Liver (tissue), 9 donors: ENCODE results near the gene BICDL1. TPM values are rescaled to one million over a fixed set of nuclear protein-coding genes. Genes with fewer than 3 reads are reported as not detected.

Experiments used
- DNase-seq: peaks from one replicate; pipeline ENCODE4 v3.0.0-alpha.2; 2017; ENCODE audit warnings: low spot score
- H3K27ac ChIP-seq, 2 donors: one replicate each; pipeline ENCODE4 v1.7.0; 2013; ENCODE audit warnings: inconsistent platforms in 2 of 2, low read length in 2 of 2, control low read depth in 1 of 2, low read depth in 1 of 2, mild to moderate bottlenecking in 1 of 2
- H3K27me3 ChIP-seq, 4 donors: one replicate each; pipeline versions ENCODE4 v1.6.1 to v1.7.0; 2013; ENCODE audit warnings: low read length in 3 of 4, inconsistent platforms in 1 of 4, mild to moderate bottlenecking in 1 of 4, moderate library complexity in 1 of 4; ENCODE audit not compliant: control insufficient read depth in 4 of 4, insufficient read depth in 4 of 4
- H3K36me3 ChIP-seq, 4 donors: one replicate each; pipeline versions ENCODE4 v1.6.1 to v1.7.0; 2013; ENCODE audit warnings: low read length in 3 of 4, mild to moderate bottlenecking in 3 of 4, low read depth in 1 of 4, moderate library complexity in 1 of 4; ENCODE audit not compliant: control insufficient read depth in 4 of 4, insufficient read depth in 3 of 4
- H3K4me1 ChIP-seq, 4 donors: one replicate each; pipeline versions ENCODE4 v1.6.1 to v1.7.0; 2013; ENCODE audit warnings: low read length in 3 of 4, mild to moderate bottlenecking in 3 of 4, moderate library complexity in 1 of 4; ENCODE audit not compliant: control insufficient read depth in 4 of 4, insufficient read depth in 4 of 4
- H3K4me3 ChIP-seq, 3 donors: one replicate each; pipeline versions ENCODE4 v1.6.1 to v1.7.0; 2013; ENCODE audit warnings: low read length in 3 of 3, control low read depth in 1 of 3, low read depth in 1 of 3, mild to moderate bottlenecking in 1 of 3
- H3K9ac ChIP-seq, 2 donors: one replicate each; pipeline ENCODE4 v1.7.0; 2013; ENCODE audit warnings: low read length in 2 of 2, mild to moderate bottlenecking in 2 of 2, moderate library complexity in 2 of 2, control low read depth in 1 of 2, low read depth in 1 of 2
- H3K9me3 ChIP-seq, 4 donors: one replicate each; pipeline versions ENCODE4 v1.6.1 to v1.7.0; 2013; ENCODE audit warnings: low read length in 3 of 4; ENCODE audit not compliant: control insufficient read depth in 4 of 4
- EGR1 ChIP-seq, 2 donors: IDR thresholded peaks; 2 replicates each; pipeline ENCODE4 v1.6.1; 2016 to 2018; ENCODE audit warnings: antibody characterized with exemption in 2 of 2, low read depth in 2 of 2
- FOXA1 ChIP-seq: IDR thresholded peaks from 2 replicates; pipeline ENCODE4 v1.6.1; 2016; ENCODE audit warnings: antibody characterized with exemption
- FOXA2 ChIP-seq: IDR thresholded peaks from 2 replicates; pipeline ENCODE4 v1.6.1; 2016; ENCODE audit warnings: antibody characterized with exemption
- GABPA ChIP-seq, 2 donors: IDR thresholded peaks in 1 of 2; conservative IDR thresholded peaks in 1 of 2; 2 replicates each; pipeline ENCODE4 v1.6.1; 2016; ENCODE audit warnings: antibody characterized with exemption in 2 of 2, mild to moderate bottlenecking in 1 of 2, moderate library complexity in 1 of 2
- HNF4A ChIP-seq, 2 donors: conservative IDR thresholded peaks; 2 replicates each; pipeline ENCODE4 v1.6.1; 2016; ENCODE audit warnings: antibody characterized with exemption in 2 of 2, mild to moderate bottlenecking in 2 of 2
- HNF4G ChIP-seq: IDR thresholded peaks from 2 replicates; pipeline ENCODE4 v1.6.1; 2016; ENCODE audit warnings: antibody characterized with exemption
- JUND ChIP-seq, 2 donors: IDR thresholded peaks; 2 replicates each; pipeline ENCODE4 v1.6.1; 2016; ENCODE audit warnings: antibody characterized with exemption in 2 of 2
- MAX ChIP-seq: IDR thresholded peaks from 2 replicates; pipeline ENCODE4 v1.6.1; 2016; ENCODE audit warnings: antibody characterized with exemption
- RAD21 ChIP-seq, 2 donors: IDR thresholded peaks; 2 replicates each; pipeline ENCODE4 v1.6.1; 2016; ENCODE audit warnings: antibody characterized with exemption in 2 of 2, mild to moderate bottlenecking in 2 of 2
- RXRA ChIP-seq, 2 donors: IDR thresholded peaks; 2 replicates each; pipeline ENCODE4 v1.6.1; 2017 to 2018; ENCODE audit warnings: antibody characterized with exemption in 2 of 2, mild to moderate bottlenecking in 1 of 2
- SP1 ChIP-seq: IDR thresholded peaks from 2 replicates; pipeline ENCODE4 v1.6.1; 2018; ENCODE audit warnings: antibody characterized with exemption, mild to moderate bottlenecking
- TAF1 ChIP-seq: conservative IDR thresholded peaks from 2 replicates; pipeline ENCODE4 v1.6.1; 2016; ENCODE audit warnings: antibody characterized with exemption, mild to moderate bottlenecking
- YY1 ChIP-seq: IDR thresholded peaks from 2 replicates; pipeline ENCODE4 v1.6.1; 2016; ENCODE audit warnings: antibody characterized with exemption, mild to moderate bottlenecking
- WGBS: extraction: QIAGEN DNeasy Blood & Tissue Kit; methylation state at CpG from one replicate; pipeline ENCODE4 v1.1.7; 2013; 5-methylcytosine and 5-hydroxymethylcytosine counted together
- polyA plus RNA-seq, 2 donors: library from polyadenylated mRNA; stranded (reverse) in 1 of 2; unstranded in 1 of 2; fragments of 200-250 nt in 1 of 2; fragments of >200 nt in 1 of 2; fragmentation: Nextera tagmentation in 1 of 2; extraction: Ambion mirVana in 1 of 2; gene quantifications; one replicate each; pipeline versions ENCODE4 v1.2.1 to v1.2.3, GENCODE V29; 2013 to 2015
- total RNA-seq, 2 donors: library from RNA; depleted of rRNA; stranded (reverse); fragments of >200 nt; gene quantifications; one replicate each; pipeline ENCODE4 v1.2.3, GENCODE V29; 2014
- TF ChIP-seq, protein P1 (sequence below): IDR thresholded peaks from 2 replicates; pipeline ENCODE4 v1.6.1; 2016; ENCODE audit warnings: antibody characterized with exemption
- TF ChIP-seq, protein P2 (sequence below): IDR thresholded peaks from 2 replicates; pipeline ENCODE4 v1.6.1; 2016; ENCODE audit warnings: antibody characterized with exemption, mild to moderate bottlenecking
- TF ChIP-seq, protein P3 (sequence below): fragments of 150-350 bp; IDR thresholded peaks from 2 replicates; pipeline ENCODE4 v1.5.1; 2017; ENCODE audit warnings: improper control_type of control experiment, low read depth, low read length; ENCODE audit not compliant: missing input control
- TF ChIP-seq, protein P4 (sequence below): IDR thresholded peaks from 2 replicates; pipeline ENCODE4 v1.6.1; 2016; ENCODE audit warnings: antibody characterized with exemption
- donor health status: healthy.
- donor health status: healthy.
- donor health status: healthy.
- donor health status: healthy.
- donor health status: healthy.

Gene BICDL1
- total and polyA plus RNA-seq, 4 donors, result 0.65 to 3.8 (median 2.3) TPM

GRCh38 chr12:119956047-119956446 is 33.0 kb upstream of the BICDL1 start:
- no peak for DNase-seq
- Histone ChIP-seq H3K27ac (no peak overlapping the region), H3K4me1 (no peaks in the 10 kb centered on the region), H3K9ac (no peak overlapping the region), H3K9me3 (peaks cover 12 to 16% (median 16%) of the 10 kb centered on the region in 4 donors), H3K27me3 (peaks cover 0 to 2% (median 0%) of the 10 kb centered on the region in 4 donors), H3K4me3 (peak overlapping the region in 1 of 3 donors; percentile 24), H3K36me3 (no peaks in the 10 kb centered on the region)
- WGBS, result 85% methylated on average over 3 of the region's 3 CpGs
- TF ChIP-seq FOXA2 (no peak), EGR1 (IDR thresholded peaks at IDR 0.05; ENCODE audit: low read depth in 2 of 2) (no peak), HNF4A (conservative IDR thresholded peaks at IDR 0.05) (no peak), GABPA (IDR thresholded peaks at IDR 0.05 in 1 of 2, conservative IDR thresholded peaks at IDR 0.05 in 1 of 2) (no peak), MAX (no peak), TAF1 (no peak), YY1 (no peak), FOXA1 (no peak), HNF4G (no peak), RXRA (IDR thresholded peaks at IDR 0.05) (no peak)
- TF ChIP-seq, protein P1, sequence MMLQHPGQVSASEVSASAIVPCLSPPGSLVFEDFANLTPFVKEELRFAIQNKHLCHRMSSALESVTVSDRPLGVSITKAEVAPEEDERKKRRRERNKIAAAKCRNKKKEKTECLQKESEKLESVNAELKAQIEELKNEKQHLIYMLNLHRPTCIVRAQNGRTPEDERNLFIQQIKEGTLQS, result no peak
- TF ChIP-seq, protein P2, sequence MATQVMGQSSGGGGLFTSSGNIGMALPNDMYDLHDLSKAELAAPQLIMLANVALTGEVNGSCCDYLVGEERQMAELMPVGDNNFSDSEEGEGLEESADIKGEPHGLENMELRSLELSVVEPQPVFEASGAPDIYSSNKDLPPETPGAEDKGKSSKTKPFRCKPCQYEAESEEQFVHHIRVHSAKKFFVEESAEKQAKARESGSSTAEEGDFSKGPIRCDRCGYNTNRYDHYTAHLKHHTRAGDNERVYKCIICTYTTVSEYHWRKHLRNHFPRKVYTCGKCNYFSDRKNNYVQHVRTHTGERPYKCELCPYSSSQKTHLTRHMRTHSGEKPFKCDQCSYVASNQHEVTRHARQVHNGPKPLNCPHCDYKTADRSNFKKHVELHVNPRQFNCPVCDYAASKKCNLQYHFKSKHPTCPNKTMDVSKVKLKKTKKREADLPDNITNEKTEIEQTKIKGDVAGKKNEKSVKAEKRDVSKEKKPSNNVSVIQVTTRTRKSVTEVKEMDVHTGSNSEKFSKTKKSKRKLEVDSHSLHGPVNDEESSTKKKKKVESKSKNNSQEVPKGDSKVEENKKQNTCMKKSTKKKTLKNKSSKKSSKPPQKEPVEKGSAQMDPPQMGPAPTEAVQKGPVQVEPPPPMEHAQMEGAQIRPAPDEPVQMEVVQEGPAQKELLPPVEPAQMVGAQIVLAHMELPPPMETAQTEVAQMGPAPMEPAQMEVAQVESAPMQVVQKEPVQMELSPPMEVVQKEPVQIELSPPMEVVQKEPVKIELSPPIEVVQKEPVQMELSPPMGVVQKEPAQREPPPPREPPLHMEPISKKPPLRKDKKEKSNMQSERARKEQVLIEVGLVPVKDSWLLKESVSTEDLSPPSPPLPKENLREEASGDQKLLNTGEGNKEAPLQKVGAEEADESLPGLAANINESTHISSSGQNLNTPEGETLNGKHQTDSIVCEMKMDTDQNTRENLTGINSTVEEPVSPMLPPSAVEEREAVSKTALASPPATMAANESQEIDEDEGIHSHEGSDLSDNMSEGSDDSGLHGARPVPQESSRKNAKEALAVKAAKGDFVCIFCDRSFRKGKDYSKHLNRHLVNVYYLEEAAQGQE, result no peak
- TF ChIP-seq, protein P3, sequence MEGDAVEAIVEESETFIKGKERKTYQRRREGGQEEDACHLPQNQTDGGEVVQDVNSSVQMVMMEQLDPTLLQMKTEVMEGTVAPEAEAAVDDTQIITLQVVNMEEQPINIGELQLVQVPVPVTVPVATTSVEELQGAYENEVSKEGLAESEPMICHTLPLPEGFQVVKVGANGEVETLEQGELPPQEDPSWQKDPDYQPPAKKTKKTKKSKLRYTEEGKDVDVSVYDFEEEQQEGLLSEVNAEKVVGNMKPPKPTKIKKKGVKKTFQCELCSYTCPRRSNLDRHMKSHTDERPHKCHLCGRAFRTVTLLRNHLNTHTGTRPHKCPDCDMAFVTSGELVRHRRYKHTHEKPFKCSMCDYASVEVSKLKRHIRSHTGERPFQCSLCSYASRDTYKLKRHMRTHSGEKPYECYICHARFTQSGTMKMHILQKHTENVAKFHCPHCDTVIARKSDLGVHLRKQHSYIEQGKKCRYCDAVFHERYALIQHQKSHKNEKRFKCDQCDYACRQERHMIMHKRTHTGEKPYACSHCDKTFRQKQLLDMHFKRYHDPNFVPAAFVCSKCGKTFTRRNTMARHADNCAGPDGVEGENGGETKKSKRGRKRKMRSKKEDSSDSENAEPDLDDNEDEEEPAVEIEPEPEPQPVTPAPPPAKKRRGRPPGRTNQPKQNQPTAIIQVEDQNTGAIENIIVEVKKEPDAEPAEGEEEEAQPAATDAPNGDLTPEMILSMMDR, result no peak
- TF ChIP-seq, protein P4, sequence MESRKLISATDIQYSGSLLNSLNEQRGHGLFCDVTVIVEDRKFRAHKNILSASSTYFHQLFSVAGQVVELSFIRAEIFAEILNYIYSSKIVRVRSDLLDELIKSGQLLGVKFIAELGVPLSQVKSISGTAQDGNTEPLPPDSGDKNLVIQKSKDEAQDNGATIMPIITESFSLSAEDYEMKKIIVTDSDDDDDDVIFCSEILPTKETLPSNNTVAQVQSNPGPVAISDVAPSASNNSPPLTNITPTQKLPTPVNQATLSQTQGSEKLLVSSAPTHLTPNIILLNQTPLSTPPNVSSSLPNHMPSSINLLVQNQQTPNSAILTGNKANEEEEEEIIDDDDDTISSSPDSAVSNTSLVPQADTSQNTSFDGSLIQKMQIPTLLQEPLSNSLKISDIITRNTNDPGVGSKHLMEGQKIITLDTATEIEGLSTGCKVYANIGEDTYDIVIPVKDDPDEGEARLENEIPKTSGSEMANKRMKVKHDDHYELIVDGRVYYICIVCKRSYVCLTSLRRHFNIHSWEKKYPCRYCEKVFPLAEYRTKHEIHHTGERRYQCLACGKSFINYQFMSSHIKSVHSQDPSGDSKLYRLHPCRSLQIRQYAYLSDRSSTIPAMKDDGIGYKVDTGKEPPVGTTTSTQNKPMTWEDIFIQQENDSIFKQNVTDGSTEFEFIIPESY, result no peak

GRCh38 chr12:119957135-119957534 is 31.9 kb upstream of the BICDL1 start:
- H3K27me3 ChIP-seq, result peaks cover 0 to 2% (median 0%) of the 10 kb centered on the region in 4 donors
- TF ChIP-seq JUND (IDR thresholded peaks at IDR 0.05), result no peak
- no peak for TF ChIP-seq GABPA (IDR thresholded peaks at IDR 0.05 in 1 of 2, conservative IDR thresholded peaks at IDR 0.05 in 1 of 2)
- no peak for TF ChIP-seq YY1
- TF ChIP-seq TAF1, result no peak
- no peak for TF ChIP-seq HNF4A (conservative IDR thresholded peaks at IDR 0.05)
- TF ChIP-seq, protein P3, result no peak
- TF ChIP-seq, protein P1, result no peak
- TF ChIP-seq FOXA2, result no peak
- no peak for TF ChIP-seq RXRA (IDR thresholded peaks at IDR 0.05)
- no peak for TF ChIP-seq HNF4G
- TF ChIP-seq, protein P2, result no peak
- no peak for TF ChIP-seq SP1
- no peak for TF ChIP-seq RAD21 (IDR thresholded peaks at IDR 0.05)

More at GRCh38 chr12:119957135-119957534, 31.9 kb upstream of the BICDL1 start:
- H3K9me3 ChIP-seq, result peaks cover 12 to 16% (median 16%) of the 10 kb centered on the region in 4 donors
- 95% methylated on average over 1 of the region's 1 CpG for WGBS
- no peak overlapping the region for H3K27ac ChIP-seq
- no peak overlapping the region for H3K9ac ChIP-seq
- H3K4me3 ChIP-seq, result no peak overlapping the region
- H3K36me3 ChIP-seq, result no peaks in the 10 kb centered on the region
- no peaks in the 10 kb centered on the region for H3K4me1 ChIP-seq
- DNase-seq, result no peak
